Measurements from ENCODE around the gene ICAM3. TPM values are rescaled to one million over a fixed set of nuclear protein-coding genes. Genes with fewer than 3 reads are reported as not detected.

Gene ICAM3
- total RNA-seq, 2 donors from 2014 or later, result 23.4 to 25.3 TPM

DNA sequence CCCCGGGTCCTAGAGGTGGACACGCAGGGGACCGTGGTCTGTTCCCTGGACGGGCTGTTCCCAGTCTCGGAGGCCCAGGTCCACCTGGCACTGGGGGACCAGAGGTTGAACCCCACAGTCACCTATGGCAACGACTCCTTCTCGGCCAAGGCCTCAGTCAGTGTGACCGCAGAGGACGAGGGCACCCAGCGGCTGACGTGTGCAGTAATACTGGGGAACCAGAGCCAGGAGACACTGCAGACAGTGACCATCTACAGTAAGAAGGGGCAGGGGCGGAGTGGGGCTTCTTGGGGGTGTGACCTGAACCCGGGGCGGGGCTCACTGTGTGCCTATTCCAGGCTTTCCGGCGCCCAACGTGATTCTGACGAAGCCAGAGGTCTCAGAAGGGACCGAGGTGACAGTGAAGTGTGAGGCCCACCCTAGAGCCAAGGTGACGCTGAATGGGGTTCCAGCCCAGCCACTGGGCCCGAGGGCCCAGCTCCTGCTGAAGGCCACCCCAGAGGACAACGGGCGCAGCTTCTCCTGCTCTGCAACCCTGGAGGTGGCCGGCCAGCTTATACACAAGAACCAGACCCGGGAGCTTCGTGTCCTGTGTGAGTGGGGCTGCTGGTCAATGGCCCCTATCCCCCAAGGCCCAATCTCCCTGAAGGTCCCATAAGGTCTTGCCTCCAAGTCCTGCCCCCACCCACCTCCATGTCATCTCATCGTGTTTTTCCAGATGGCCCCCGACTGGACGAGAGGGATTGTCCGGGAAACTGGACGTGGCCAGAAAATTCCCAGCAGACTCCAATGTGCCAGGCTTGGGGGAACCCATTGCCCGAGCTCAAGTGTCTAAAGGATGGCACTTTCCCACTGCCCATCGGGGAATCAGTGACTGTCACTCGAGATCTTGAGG, 55.1 kb downstream of the ICAM3 start:
- ATAC-seq (no peak), DNase-seq (no peak)
- intact Hi-C loops (cut with DNase I), result no loop called here

Other genes with a start within 250 kb of the ICAM3 start
- under 1 TPM in 1 of 2 donors, not detected in 1; 0.24 TPM for gene ANGPTL6, start 236.9 kb downstream of the ICAM3 start, total RNA-seq
- 10 to 100 TPM; 23.6 to 38.9 TPM for gene PPAN, start 233.3 kb downstream of the ICAM3 start, total RNA-seq
- gene P2RY11, start 227.9 kb downstream of the ICAM3 start, total RNA-seq, result 10 to 100 TPM in 1 of 2 donors, 1 to 10 TPM in 1; 3.8 to 13.2 TPM
- gene EIF3G, start 219.7 kb downstream of the ICAM3 start, total RNA-seq, result 100 to 1,000 TPM; 136 to 148 TPM
- 10 to 100 TPM; 32.7 to 34.9 TPM for gene DNMT1, start 144.7 kb downstream of the ICAM3 start, total RNA-seq
- gene S1PR2, start 108.3 kb downstream of the ICAM3 start, total RNA-seq, result 10 to 100 TPM in 1 of 2 donors, 1 to 10 TPM in 1; 7.9 to 13.6 TPM
- gene MRPL4, start 87.4 kb downstream of the ICAM3 start, total RNA-seq, result 10 to 100 TPM; 60.2 to 68.5 TPM
- gene ICAM1, start 68.5 kb downstream of the ICAM3 start, total RNA-seq, result 10 to 100 TPM; 12.0 to 28.5 TPM
- gene ICAM4, start 52.7 kb downstream of the ICAM3 start, total RNA-seq, result under 1 TPM; 0.42 to 0.85 TPM
- gene ICAM5, start 49.7 kb downstream of the ICAM3 start, total RNA-seq, result under 1 TPM; 0.71 to 0.86 TPM
- gene ZGLP1, start 29.8 kb downstream of the ICAM3 start, total RNA-seq, result 1 to 10 TPM; 1.5 to 1.8 TPM
- 10 to 100 TPM; 14.1 to 18.2 TPM for gene FDX2, start 23.6 kb downstream of the ICAM3 start, total RNA-seq
- gene RAVER1, start 6.1 kb downstream of the ICAM3 start, total RNA-seq, result 10 to 100 TPM; 14.0 to 19.3 TPM
- 10 to 100 TPM; 57.3 to 59.3 TPM for gene TYK2, start 40.9 kb upstream of the ICAM3 start, total RNA-seq
- 100 to 1,000 TPM; 130 to 156 TPM for gene CDC37, start 63.9 kb upstream of the ICAM3 start, total RNA-seq
- 10 to 100 TPM; 13.5 to 13.7 TPM for gene PDE4A, start 80.9 kb upstream of the ICAM3 start, total RNA-seq
- gene KEAP1, start 163.7 kb upstream of the ICAM3 start, total RNA-seq, result 10 to 100 TPM; 53.5 to 55.1 TPM
- under 1 TPM; 0.21 to 0.29 TPM for gene S1PR5, start 177.8 kb upstream of the ICAM3 start, total RNA-seq
- gene ATG4D, start 204.3 kb upstream of the ICAM3 start, total RNA-seq, result 10 to 100 TPM; 41.6 to 50.2 TPM
- 10 to 100 TPM; 11.0 to 15.0 TPM for gene KRI1, start 226.4 kb upstream of the ICAM3 start, total RNA-seq
- gene CDKN2D, start 229.4 kb upstream of the ICAM3 start, total RNA-seq, result 1 to 10 TPM; 6.6 TPM
- under 1 TPM in 1 of 2 donors, not detected in 1; 0.55 TPM for gene AP1M2, start 247.7 kb upstream of the ICAM3 start, total RNA-seq

All from left cardiac atrium (tissue), 4 donors.